SKM-1 treated with dmso at 0.1 percent for 144 hours (cell line): ENCODE measurements around the gene RAB27B.

ENCODE experiments used
- DNase-seq: peaks from one replicate; lab custom pipeline; 2025; ENCODE audit not compliant: unreplicated experiment; lab: John Stamatoyannopoulos, UW

The RAB27B gene

DNA sequence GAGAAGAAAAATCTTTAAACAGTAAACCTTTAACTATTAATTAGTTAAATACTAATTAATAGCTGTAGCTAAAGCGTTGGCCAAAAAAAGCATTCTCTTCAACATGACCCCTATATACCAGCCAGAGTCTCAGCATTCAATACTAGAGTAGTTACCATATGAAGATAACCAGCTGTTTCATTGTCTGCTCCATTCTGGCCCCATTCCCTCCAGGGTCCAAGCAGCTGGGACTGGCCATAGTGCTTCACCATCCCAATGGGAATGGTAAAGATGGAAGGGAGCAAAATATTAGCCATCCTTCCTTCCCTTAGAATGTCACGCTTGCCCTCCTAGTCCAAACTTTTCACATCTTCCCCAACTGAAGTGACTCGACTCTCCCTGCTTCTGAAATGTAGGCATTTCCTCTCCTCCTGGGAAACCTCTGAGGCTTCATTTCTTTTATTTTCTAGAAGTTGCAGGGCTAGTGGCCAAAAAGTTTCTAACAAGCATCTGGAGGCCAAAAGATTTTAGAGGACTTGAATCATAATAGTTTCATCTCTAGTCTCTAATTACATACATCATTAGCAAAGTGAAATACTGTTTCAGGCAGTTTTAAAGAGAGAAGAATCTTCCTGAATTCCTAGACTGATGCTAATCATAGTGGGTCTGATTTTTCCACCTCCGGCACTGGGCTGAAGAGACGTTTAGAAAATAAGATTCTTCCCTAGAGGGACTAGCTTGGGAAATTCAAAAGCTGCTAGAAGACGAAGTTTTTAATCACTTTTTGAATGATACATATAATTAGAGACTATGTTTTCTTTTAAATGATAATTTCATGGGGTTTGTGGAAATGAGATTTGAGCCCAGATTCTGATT, 78.3 kb downstream of the RAB27B start:
- no peak for DNase-seq

DNA sequence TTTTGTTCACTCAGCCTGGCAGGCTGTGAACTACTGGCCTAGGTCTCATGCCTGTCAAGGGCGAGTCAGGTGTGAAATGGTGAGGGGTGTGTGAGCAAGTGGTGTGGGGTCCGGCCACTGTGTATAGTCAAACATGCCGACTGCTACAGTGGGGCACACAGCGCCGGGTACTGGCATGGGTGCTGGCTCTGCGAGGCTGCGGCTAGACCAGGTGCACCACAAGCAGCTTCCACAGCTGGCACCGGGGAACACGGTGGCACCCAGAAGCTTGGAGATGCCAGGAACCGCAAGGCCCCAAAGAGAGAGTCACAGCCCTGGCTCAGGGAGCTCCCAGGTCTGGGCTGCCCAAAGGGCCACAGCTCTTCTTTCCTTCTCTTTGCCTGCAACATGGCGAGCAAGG, 81.3 kb downstream of the RAB27B start:
- DNase-seq = no peak

DNA sequence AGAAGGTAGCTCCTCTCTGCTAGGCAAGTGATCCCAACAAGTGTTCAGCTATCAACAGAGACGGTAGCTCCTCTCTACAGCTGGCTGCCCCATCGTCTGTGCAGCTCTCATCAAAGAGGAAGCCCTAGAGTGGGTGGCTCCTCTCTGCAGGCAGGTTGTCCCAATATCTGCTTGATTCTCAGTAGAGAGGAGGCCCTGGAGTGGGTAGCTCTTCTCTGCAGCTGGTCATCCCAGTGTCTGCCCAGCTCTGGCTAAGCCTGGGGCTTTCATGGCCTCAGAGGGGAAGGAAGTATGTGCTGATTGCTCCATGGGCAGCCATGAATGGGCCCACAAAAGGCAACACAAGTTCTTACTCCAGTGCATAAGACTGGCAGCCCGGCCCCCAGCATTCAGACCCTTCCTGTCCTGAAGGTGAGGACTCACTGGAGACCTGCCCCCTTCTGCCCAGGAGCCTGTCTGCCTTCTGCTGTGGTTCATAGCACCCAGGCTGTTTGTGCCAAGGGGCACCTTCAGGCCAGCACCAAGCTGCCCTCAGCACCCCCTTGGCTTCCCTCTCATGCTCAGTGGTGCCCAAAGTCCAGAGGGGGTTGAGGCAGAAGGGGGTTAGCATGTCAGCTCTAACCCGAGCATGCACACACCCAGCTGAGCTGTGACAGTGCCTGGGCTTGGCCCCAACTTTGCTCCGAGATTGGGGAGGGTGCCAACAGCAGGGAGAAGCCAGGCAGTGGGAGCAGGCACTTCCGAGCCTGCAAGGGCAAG, 82.1 kb downstream of the RAB27B start:
- no peak for DNase-seq

DNA sequence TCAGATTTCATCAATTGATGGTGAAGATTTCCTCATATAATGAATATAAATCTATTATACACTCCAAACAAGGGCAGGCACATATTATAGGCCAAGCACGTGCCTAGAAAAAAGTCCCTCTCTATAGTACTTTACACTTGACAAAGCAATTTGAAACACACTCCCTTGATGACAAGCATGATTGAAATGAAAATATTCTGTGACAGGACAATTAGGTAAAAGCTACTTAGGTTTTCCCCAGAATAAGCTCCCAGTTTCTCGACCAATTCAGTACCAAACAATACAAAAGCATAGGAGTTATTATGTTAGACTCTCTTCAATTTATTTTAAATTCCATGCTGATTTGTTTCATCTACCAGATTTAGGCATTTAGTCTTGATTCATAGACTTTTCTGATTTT, 83.3 kb downstream of the RAB27B start:
- DNase-seq = no peak

DNA sequence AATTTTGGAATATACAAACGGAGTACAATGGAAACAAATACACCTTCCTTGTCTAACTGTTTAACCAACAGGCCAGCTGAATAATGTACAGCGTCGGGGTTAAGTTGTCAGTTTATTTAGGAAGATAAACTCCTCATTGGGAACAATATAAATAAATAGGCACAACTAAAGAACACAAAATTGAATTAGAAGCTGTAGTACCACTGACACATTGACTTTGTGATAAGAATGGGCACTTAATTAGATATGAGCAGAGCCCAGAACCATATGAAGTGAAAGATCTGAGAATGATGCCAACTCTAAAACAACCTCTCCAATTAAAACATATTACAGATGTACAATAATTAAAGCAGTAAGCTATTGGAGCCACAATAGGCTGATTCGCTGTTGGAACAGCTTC, 86.5 kb downstream of the RAB27B start:
- no peak for DNase-seq

DNA sequence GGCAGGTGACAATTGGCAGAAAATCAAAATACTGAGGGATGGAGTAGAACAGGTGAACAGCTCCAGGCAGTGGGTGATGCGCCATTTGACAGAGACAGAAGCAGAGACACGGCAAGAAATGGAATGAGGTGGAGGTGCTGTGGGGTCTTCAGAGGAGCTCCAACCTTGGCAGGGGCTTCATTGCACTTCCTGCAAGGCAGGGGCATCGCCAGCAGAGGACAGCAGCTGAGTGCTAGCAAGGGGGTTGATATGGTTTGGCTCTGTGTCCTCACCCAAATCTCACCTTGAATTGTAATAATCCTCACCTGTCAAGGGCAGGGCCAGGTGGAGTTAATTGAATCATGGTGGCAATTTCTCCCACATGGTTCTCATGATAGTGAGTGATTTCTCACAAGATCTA, 88.2 kb downstream of the RAB27B start:
- DNase-seq = no peak

DNA sequence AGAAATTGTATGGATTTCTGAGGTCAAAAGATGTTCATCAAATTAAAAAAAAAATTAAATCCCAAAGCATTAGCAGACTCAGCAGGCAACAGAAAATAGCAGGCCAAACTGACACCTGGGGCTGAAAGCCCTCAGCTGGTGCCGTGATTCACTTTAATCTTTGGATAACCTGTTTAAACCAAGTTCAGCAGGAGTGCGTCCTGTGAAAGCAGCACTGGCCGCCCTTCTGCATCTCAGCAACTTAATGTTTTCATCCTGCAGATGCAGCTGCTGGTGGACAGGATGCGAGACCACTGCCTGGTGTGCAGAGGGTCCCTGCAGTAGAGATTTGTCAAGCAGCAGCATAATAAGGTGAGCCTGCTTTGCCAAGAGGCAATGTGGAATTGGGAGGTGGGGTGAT, 89.8 kb downstream of the RAB27B start:
- DNase-seq = no peak

DNA sequence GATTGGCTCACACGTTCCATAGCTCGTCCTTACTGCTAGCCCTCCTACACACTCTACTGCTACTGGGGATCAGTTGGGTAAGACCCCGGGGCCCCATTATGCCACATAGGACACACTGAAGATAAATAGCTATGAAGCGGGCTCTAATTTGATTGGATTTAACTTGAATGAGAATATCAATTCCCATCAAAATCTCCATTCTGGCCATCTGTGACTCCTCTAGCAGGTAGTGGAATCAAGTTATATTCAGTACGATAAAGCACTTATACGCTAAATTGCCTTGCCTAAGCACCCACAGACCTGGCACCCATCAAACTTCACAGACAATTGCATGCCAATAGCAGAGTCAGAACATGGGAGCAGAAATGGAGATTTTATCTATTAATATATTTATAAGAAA, 91.1 kb downstream of the RAB27B start:
- no peak for DNase-seq

DNA sequence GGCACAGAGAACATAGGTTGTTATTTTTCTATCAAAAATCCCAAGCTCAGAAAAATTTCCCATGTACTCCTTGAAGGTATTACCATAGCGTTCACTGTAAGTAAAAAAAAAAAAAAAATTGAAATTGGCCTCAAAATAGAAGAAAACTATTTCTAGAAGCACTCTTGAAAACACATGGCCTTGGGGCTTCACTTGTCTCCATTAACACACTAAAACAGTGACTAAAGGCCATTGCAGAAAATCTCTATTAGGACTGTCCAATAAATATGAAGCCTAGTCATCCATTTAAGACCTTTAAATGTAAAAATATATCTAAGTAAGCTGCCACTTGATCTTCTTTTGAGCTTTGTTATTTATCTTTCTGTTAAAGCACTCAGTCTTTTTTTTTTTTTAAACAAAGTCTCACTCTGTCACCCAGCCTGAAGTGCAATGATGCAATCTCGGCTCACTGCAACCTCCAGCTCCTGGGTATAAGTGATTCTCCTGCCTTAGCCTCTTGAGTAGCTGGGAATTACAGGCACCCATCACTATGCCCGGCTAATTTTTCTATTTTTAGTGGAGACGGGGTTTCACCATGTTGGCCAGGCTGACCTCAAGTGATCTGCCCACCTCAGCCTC, 95.2 kb downstream of the RAB27B start:
- no peak for DNase-seq

DNA sequence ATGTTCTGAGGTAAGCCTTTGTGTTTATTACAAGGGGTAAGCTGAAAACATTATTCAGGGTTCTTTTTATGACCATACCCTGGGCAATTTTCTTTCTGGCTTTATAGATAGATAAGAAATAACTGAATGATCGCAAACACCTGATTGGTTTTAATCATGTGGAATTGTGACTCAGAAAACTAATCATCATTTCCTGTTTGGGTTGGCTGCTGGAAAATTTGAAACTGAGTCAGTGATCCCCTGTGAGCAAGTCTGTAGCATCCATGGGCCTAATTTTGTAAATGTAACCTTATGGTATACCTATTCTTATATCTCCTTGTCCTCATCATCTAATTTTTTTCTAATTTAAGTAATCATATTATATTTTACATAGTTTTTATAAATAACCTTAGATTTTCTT, 96.7 kb downstream of the RAB27B start:
- DNase-seq = no peak

DNA sequence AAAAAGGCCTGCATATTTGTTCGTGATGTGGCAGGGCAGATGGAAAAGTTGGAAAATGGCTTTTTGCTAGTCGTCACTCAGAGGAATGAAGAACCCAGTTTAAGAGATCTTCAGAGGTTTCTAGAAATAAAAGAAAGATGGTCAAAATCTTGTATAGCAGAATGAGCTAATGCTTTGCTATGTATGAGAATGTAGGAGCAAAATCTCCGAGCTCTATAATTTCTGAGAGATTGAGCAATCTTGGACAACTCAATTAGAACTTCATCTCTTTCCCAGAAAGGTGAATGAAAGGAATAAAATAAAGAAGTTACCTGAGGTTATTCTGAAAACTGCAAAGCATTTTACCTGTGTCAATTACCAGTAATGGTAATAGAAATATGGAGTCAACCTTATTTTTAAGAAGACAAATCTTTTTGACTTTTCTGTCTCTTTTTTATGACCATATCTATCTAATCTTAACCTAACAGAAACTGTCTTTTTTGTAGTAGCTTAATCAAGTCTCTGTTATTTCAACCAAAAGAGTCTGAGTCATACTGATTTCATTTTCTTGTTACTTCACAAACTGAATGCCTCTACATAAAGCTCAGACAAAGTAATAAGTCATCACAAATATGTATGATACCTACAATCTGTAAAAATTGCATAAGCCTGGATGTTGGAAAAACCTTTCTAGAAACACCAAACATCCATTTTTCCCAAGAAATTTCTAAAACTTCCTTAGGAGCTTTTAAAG, 98.5 kb downstream of the RAB27B start:
- no peak for DNase-seq

DNA sequence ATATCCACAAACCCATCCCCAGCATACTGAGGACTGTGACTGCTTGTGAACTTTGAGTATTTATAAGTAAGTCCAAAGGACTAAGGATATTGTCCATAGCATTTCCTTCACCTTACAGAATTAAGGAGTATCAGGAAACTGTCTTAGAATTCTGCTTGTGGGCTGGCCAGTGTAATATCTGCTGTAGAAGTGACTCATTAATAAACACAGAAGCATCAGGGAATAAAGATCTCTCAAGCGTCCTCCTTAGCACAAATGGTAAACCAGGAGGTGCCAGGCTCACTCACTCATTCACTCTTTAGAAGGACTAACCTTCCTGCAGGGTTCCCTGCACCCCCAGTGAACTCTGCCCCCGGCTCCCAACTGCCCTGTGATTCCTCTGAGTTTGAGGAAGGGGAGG, 100.0 kb downstream of the RAB27B start:
- DNase-seq = no peak

DNA sequence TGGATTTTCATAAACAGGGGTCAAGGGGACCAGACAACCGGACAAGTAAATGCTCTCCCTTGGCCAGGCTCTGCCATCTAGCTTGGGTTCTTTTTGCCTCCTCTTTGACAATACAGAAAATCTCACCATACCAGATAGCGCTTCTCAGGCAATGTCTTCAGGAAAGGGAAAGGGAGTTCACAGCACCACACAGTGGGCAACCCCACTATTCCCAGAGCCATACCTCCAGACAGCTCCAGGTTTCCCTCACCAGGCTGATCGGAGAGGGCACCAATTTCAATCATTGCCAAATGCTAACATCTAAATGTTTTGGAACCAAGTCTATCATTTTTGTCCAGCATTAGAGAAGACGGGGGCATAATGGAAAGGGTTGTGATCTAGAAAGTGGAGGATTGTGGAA, 102.9 kb downstream of the RAB27B start:
- no peak for DNase-seq

DNA sequence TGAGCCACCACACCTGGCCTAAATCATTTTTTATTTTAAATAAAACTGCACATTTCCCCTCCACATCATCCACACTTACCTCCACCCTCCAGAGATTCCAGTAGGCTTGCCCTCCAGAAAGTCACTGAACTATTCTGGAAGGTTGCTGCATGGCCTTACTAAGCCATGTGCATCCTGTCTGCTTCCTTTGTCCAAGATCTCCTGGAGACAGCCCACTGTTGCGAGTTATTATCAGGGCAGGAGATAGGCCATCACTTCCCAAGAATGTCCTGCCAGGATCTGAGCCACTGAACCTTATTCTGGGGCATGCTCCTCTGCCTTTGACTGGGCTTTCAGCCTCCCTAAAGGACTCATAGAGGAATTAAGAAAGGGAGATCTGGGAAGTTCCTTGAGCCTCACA, 104.2 kb downstream of the RAB27B start:
- no peak for DNase-seq

DNA sequence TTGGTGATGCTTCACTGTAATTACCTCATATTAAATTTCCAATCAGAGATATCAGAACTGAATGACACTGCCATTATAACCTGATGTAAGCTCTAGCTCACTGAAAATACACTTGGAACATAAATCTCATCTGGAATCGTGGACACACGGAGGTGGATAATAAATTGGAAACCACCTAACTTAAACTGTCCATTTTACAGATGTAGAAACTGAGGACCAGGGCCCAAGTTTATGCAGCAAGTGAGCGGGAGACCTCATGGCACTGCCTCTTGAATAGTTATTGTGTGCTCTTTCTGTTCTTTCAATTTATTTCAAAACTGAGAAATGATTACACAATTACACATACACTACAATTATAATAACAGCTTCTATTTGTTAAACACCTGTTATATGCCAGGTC, 110.2 kb downstream of the RAB27B start:
- no peak for DNase-seq

DNA sequence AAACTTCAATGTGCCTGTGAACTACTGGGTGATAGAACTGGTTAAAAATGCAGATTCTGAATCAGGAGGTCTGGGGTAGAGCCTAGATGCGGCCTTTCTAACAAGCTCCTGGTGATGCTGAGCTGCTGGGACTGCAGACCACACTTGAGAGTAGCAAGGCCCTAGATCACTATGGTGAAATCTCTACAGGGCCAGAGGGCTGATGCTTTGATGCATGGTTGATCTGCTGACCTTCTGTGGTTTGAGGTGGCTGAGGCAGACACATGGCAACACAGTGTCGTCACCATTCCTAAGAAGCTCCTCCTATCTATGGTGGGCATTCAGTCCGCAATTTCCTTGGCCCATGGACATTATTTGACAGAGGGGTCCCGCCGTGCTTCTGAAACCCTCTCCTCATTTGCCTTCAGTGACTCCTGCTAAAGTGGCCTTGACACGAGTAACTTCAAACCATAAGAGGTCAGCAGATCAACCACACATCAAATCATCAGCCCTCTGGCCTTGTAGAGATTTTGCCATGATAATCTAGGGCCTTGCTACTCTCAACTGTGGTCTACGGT, 111.2 kb downstream of the RAB27B start:
- DNase-seq = no peak

DNA sequence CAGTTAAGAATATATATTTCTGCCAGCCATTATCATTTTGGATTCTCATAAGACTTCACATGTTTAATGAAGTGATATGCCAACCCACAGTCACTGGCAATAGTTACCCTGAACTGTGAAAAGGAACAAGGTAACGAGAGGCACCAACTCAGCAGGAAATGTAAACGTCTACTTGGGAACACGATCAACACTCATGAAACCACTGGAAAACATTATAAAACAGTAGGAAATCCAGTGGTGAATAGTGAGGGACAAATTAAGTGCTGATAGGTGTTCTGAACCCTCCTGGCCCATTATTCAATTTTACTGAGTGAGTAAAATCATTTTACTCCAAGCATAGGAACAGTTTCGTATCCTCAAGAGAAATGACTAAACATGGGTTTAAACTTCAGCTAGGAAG, 113.9 kb downstream of the RAB27B start:
- no peak for DNase-seq

DNA sequence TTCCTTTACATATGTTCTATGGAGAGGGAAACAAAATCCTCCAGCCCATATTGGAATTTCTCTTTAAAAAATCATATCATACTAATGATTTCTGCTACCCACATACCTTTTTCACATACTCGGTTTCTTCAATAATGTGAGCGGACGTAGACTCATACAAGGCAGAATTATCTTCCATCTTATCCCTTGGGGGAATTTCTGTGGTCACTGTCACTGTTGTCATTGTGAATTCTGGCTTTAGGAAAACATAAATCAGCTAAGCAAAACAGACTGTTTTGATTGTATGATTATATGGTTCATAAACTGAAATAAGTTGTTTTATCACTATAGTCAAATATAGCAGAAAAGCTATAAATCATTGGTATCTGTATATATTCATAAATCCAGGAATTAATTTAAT, 114.3 kb downstream of the RAB27B start:
- no peak for DNase-seq
